HUES48 (cell line): ENCODE measurements around the gene PLCB3.
A peak's percentile ranks its signal among the peaks of the same experiment; 100 is the strongest.

Experiments used
- H3K27ac ChIP-seq: one replicate; pipeline ENCODE4 v1.7.0; 2013; ENCODE audit warnings: low read depth, low read length, inconsistent platforms
- H3K27me3 ChIP-seq: 2 replicates; pipeline ENCODE4 v1.6.1; 2013; ENCODE audit warnings: mild to moderate bottlenecking, low read length; ENCODE audit not compliant: control insufficient read depth, insufficient read depth
- H3K36me3 ChIP-seq: 2 replicates; pipeline ENCODE4 v1.6.1; 2013; ENCODE audit warnings: low read length; ENCODE audit not compliant: control insufficient read depth, insufficient read depth
- H3K4me1 ChIP-seq: 2 replicates; pipeline ENCODE4 v1.6.1; 2013; ENCODE audit warnings: mild to moderate bottlenecking, low read length; ENCODE audit not compliant: control insufficient read depth, insufficient read depth
- H3K4me3 ChIP-seq: 2 replicates; pipeline ENCODE4 v1.5.1; 2013; ENCODE audit warnings: mild to moderate bottlenecking, low read depth, low read length
- H3K9ac ChIP-seq: 2 replicates; pipeline ENCODE4 v1.6.1; 2013; ENCODE audit warnings: mild to moderate bottlenecking, low read depth, low read length, moderate library complexity
- H3K9me3 ChIP-seq: 2 replicates; pipeline ENCODE4 v1.6.1; 2013; ENCODE audit warnings: low read length; ENCODE audit not compliant: control insufficient read depth, insufficient read depth

PLCB3 gene

DNA sequence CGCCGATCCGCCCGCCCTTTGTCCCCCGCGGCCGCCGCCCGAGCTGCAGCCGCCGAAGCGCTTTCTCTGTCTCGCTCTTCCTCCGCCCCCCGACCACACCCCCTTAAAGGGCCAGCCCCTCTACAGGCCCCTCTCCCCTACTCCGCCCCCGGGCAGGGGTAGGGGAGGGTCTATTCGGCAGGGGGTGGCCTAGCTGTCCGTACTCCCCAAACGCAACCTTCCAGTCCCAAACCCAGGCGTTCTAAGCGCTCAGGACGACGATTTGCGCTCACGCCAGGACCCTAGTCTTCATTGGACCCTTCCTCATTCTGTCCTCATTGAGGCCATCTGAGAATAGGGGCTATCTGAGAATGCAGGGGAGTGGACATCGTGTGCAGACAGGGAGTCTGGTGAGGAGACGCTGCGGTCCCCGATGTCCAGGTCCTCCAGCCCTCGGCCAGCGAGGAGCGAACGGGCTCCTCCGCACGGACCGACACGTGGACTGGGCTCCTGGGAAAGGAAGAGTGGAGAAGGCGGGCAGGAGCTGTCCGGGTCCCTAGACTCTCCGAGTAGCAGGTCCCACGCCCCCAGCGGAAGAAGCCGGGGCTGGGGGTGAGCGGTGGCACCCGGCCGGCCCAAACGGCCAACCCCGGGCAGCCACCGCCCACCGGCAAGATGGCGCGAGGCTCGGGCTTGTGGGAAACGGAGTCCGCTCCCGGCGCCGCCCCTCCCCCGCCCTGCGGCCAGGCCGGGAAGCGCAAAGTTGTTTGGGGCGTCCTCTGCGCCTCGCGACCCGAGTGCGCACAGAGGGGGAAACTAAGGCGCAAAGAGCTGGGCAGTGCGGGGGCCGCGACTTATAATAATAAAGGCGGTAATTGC is 4.2 kb upstream of the PLCB3 start, which contains the start of gene PPP1R14B:
Gene PPP1R14B (minus strand): TSS at position 73 of the 858 bp plus-strand sequence. CDS start 270 bp downstream, outside the sequence.
- Histone ChIP-seq H3K9ac (peak within 1 kb of the TSS; percentile 81), H3K27me3 (no peaks in the 10 kb centered on the region), H3K4me1 (peaks cover 34% of the 10 kb centered on the region), H3K36me3 (peaks cover 16% of the 10 kb centered on the region), H3K9me3 (no peaks in the 10 kb centered on the region), H3K27ac (peak within 1 kb of the TSS; percentile 94), H3K4me3 (peak within 1 kb of the TSS; percentile 93)

DNA sequence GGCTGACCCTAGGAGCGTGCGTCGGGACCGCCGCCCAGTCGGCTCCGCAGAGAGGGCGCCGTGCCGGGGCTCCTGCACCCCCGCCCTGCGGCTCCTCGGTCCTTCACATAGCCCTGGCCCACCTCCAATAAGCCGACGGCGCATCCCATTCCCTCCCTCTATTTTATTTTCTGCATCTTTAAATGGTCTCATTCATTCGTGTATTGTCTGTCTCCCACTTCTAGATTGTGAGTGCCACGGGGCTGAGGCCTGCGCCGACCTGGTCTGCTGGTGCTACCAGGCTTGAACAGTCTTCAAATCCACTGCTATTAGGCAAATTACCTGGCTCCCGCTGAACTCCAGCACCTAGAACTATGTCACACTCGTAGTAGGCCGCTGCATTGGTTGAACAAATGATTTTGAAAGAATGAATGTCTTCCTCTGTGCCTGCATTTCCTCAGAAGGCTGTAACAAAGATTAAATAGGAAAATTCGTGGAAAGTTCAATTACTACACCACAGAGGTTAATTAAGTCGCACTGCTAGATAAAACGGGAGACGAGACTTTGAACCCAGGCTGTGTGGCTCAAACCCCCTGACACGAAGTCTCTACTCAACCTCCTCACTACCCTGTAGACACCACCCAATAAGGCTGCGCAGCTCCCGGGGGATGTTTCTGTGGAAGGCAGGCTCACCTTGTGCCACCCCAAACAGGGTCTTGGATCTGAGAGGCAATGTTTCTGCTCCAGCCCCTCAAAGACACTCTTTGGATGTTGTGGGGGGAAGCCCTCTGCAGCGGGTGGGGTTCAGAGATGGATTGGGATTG is 3.4 kb upstream of the PLCB3 start:
- Histone ChIP-seq H3K27me3 (no peaks in the 10 kb centered on the region), H3K9me3 (no peaks in the 10 kb centered on the region), H3K4me3 (peak overlapping the region; percentile 69), H3K9ac (no peak overlapping the region), H3K36me3 (peaks cover 16% of the 10 kb centered on the region), H3K27ac (peak overlapping the region; percentile 94), H3K4me1 (peaks cover 36% of the 10 kb centered on the region)

DNA sequence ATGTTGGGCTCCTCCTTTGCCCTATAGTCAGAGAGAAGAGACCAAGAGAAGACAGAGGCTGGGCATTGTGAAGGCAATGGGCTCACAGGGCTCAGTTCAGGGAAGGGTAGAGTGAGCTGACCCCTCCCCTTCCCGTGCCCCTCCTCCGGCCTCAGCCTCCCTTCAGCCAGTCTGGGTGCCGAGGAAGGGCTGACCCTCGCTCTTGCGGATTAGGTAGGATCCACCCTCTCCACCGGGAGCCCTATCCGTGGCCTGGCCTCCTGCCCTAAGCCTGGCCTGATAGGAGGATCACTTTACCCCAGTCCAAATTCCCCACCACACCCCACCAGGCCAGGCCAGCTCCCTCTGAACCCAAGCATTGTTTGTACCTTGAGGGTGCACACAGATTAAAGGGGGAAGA is 2.8 kb upstream of the PLCB3 start:
- H3K36me3 ChIP-seq, result peaks cover 13% of the 10 kb centered on the region
- no peaks in the 10 kb centered on the region for H3K9me3 ChIP-seq
- peaks cover 42% of the 10 kb centered on the region for H3K4me1 ChIP-seq
- H3K27ac ChIP-seq, result peak overlapping the region; percentile 94
- H3K9ac ChIP-seq, result no peak overlapping the region
- 0 out of 2 replicates have a peak overlapping the region, but pooled peaks have one; percentile 3 for H3K4me3 ChIP-seq
- no peaks in the 10 kb centered on the region for H3K27me3 ChIP-seq

GRCh38 chr11:64249038-64249437 is 2.3 kb upstream of the PLCB3 start:
- no peak overlapping the region for H3K9ac ChIP-seq
- no peaks in the 10 kb centered on the region for H3K27me3 ChIP-seq
- H3K4me3 ChIP-seq, result 0 out of 2 replicates have a peak overlapping the region, but pooled peaks have one; percentile 3
- peaks cover 9% of the 10 kb centered on the region for H3K36me3 ChIP-seq
- peaks cover 42% of the 10 kb centered on the region for H3K4me1 ChIP-seq
- no peaks in the 10 kb centered on the region for H3K9me3 ChIP-seq
- H3K27ac ChIP-seq, result peak overlapping the region; percentile 94

- no peaks in the 10 kb centered on the region for H3K27me3 ChIP-seq
- peaks cover 42% of the 10 kb centered on the region for H3K4me1 ChIP-seq
- peaks cover 11% of the 10 kb centered on the region for H3K36me3 ChIP-seq
- H3K9me3 ChIP-seq, result no peaks in the 10 kb centered on the region
- H3K27ac ChIP-seq, result peak overlapping the region; percentile 94
- peak overlapping the region; percentile 27; the same call in 1 of the 2 replicates for H3K4me3 ChIP-seq
- H3K9ac ChIP-seq, result no peak overlapping the region
Measured at GRCh38 chr11:64249563-64250414, 1.5 kb upstream of the PLCB3 start.

- Histone ChIP-seq H3K9ac (peak overlapping the region; percentile 60; the same call in 1 of the 2 replicates), H3K27ac (peak overlapping the region; percentile 94), H3K27me3 (no peaks in the 10 kb centered on the region), H3K4me3 (peak overlapping the region; percentile 84), H3K36me3 (peaks cover 16% of the 10 kb centered on the region), H3K4me1 (peaks cover 42% of the 10 kb centered on the region), H3K9me3 (no peaks in the 10 kb centered on the region)
Measured at GRCh38 chr11:64250415-64251015, 815 bp upstream of the PLCB3 start.

GRCh38 chr11:64251753-64252002 is 348 bp downstream of the PLCB3 start:
- peaks cover 28% of the 10 kb centered on the region for H3K36me3 ChIP-seq
- H3K9ac ChIP-seq, result peak overlapping the region; percentile 60
- H3K4me3 ChIP-seq, result peak overlapping the region; percentile 84
- H3K27me3 ChIP-seq, result no peaks in the 10 kb centered on the region
- H3K9me3 ChIP-seq, result no peaks in the 10 kb centered on the region
- peaks cover 42% of the 10 kb centered on the region for H3K4me1 ChIP-seq
- peak overlapping the region; percentile 44 for H3K27ac ChIP-seq

GRCh38 chr11:64252003-64252872 is 908 bp downstream of the PLCB3 start:
- Histone ChIP-seq H3K9me3 (no peaks in the 10 kb centered on the region), H3K4me3 (peak overlapping the region; percentile 84), H3K27me3 (no peaks in the 10 kb centered on the region), H3K9ac (peak overlapping the region; percentile 60), H3K36me3 (peaks cover 32% of the 10 kb centered on the region), H3K4me1 (peaks cover 42% of the 10 kb centered on the region), H3K27ac (peak overlapping the region; percentile 54)

DNA sequence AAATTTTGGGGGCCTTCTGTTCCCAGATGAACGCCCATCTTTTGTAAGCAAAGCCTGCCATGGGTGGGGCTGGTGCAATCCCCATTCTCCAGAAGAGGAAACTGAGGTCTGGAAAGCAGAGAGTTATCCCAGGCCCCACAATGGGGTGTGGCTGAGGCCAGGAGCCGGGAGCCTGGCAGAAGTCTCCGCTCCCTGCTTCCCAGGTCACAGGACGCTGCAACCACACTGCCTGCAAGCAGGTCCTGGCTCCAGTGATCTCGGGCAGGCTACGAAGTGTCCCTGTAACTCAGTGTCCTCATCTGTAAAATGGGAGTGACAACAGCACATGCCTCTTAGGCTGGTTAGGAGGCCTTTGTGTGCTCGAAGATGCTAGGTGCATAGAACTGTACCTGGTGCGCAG is 1.7 kb downstream of the PLCB3 start:
- H3K9me3 ChIP-seq, result no peaks in the 10 kb centered on the region
- peaks cover 37% of the 10 kb centered on the region for H3K4me1 ChIP-seq
- peak overlapping the region; percentile 26 for H3K27ac ChIP-seq
- no peaks in the 10 kb centered on the region for H3K27me3 ChIP-seq
- 0 out of 2 replicates have a peak overlapping the region, but pooled peaks have one; percentile 8 for H3K9ac ChIP-seq
- H3K4me3 ChIP-seq, result peak overlapping the region; percentile 84
- peaks cover 40% of the 10 kb centered on the region for H3K36me3 ChIP-seq
